ENCODE results near the gene SP6. TPM values are rescaled to one million over a fixed set of nuclear protein-coding genes. Genes with fewer than 3 reads are reported as not detected.

SP6 gene
- total RNA-seq, 4 donors from 2014 or later = 0.12 to 0.31 (median 0.14) TPM

DNA sequence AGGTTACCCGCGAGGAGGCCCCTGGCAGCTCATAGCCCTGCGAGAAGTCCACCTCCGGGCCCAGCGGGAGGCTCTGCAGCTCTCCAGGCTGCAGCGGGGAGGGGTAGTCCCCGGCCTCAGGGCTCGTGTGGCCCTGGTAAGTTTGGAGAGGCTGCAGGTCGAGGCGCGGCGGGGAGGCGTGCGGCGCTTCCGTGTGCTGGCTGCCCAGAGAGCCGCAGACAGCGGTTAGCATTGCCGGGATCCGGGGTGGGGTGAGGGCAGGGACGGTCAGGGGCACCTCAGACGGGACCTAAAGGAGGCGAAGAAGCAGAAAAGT lies 2.8 kb downstream of the SP6 start:
- TF ChIP-seq POLR2A (IDR thresholded peaks at IDR 0.05) = no peak
- TF ChIP-seq, protein P1, sequence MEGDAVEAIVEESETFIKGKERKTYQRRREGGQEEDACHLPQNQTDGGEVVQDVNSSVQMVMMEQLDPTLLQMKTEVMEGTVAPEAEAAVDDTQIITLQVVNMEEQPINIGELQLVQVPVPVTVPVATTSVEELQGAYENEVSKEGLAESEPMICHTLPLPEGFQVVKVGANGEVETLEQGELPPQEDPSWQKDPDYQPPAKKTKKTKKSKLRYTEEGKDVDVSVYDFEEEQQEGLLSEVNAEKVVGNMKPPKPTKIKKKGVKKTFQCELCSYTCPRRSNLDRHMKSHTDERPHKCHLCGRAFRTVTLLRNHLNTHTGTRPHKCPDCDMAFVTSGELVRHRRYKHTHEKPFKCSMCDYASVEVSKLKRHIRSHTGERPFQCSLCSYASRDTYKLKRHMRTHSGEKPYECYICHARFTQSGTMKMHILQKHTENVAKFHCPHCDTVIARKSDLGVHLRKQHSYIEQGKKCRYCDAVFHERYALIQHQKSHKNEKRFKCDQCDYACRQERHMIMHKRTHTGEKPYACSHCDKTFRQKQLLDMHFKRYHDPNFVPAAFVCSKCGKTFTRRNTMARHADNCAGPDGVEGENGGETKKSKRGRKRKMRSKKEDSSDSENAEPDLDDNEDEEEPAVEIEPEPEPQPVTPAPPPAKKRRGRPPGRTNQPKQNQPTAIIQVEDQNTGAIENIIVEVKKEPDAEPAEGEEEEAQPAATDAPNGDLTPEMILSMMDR (IDR thresholded peaks at IDR 0.05) = no peak
- no peak for TF ChIP-seq POLR2AphosphoS5 (IDR thresholded peaks at IDR 0.05)
- no peak for TF ChIP-seq EP300 (IDR thresholded peaks at IDR 0.05)
- 41% methylated on average over 2 of the region's 23 CpGs; no CpG with 5 or more reads in 1 of the 2 donors for WGBS, 2 donors (ENCODE audit: low coverage in 1 of 2)
- H3K27me3 ChIP-seq = peaks cover 86% of the 10 kb centered on the region
- H3K9me3 ChIP-seq = no peaks in the 10 kb centered on the region
- H3K4me1 ChIP-seq = peaks cover 0 to 42% (median 9%) of the 10 kb centered on the region in 3 donors
- no peak overlapping the region for H3K4me3 ChIP-seq
- H3K27ac ChIP-seq = no peak overlapping the region
- no peak for ATAC-seq
- H3K36me3 ChIP-seq = no peaks in the 10 kb centered on the region

DNA sequence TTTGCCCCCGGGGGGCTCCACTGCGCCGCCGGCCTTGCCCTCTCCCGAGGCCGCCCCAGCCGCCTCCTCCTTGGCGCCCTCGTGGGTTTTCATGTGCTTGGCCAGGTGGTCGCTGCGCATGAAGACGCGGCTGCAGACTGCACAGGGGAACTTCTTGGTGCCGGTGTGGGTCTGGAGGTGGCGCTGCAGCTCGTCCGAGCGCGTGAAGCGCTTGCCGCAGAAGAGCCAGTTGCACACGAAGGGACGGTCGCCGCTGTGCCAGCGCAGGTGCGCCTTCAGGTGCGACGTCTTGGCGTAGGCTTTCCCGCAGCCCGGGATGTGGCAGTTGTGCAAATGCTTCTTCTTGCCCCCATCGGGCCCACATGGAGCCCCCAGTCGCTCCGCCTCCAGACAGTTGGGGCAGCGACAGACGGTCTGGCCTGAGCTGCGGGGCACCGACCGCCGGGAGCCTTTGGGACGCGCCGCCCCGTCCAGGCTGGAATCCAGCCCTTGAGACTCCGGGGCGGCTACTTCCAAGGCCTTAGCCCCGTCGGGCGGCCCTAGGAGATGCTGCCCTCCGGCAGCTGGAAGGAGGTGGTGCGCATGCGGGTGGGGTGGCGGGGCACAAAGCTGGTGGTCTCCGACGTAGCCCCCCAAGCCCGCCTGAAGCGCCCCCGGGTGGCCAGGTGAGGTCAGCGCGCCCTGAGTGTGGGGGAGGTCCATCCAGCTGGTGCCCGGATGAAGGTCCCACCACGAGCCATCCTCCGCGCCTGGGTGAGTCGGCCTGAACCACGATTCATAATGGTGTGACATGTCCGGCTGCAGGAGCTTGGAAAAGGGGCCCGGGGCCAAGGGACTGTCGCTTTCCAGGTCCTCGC lies 3.4 kb downstream of the SP6 start:
- ATAC-seq = no peak
- Histone ChIP-seq H3K36me3 (no peaks in the 10 kb centered on the region), H3K27ac (no peak overlapping the region), H3K9me3 (no peaks in the 10 kb centered on the region), H3K27me3 (peaks cover 80% of the 10 kb centered on the region), H3K4me3 (no peak overlapping the region), H3K4me1 (peaks cover 0 to 46% (median 9%) of the 10 kb centered on the region in 3 donors)
- TF ChIP-seq, protein P1 (IDR thresholded peaks at IDR 0.05) = peak in 1 of 4 experiments; percentile 29
- no peak for TF ChIP-seq POLR2A (IDR thresholded peaks at IDR 0.05)
- no peak for TF ChIP-seq POLR2AphosphoS5 (IDR thresholded peaks at IDR 0.05)
- WGBS, 2 donors (ENCODE audit: low coverage in 1 of 2) = 13% methylated on average over 3 of the region's 71 CpGs; no CpG with 5 or more reads in 1 of the 2 donors

DNA sequence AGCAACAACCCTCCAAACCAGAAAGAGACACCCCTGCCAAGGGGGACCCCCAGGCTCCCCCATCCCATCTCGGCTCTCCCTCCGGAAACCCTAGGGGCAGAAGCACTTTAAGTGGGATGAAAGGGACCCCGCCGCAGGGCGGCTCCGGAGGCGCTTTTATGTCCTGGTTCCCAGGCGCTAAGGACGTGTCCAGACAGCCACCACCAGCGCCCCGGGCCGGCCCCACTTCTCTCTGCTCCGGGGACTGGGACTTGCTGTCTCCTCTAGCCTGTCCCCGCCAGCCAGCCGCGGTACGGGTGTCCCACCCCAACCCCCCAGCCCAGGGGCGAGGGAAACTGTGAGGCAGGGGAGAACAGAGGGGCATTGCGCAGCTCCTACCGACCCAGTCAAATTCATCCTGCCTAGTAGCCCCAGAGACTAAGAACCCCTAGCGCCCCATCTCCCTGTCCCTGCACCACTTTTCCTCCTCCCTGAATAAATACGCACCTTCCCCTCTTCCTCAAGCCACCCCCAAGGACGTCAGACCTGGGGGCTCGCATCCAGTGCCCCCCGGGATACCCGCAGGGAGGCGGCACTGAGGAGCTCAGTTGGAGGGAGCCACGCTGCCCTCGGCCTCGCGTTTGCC lies 4.1 kb downstream of the SP6 start:
- H3K27ac ChIP-seq = no peak overlapping the region
- no peak overlapping the region for H3K4me3 ChIP-seq
- WGBS, 2 donors (ENCODE audit: low coverage in 1 of 2) = 10 to 12% methylated on average over 4 to 13 of the region's 31 CpGs
- no peak for ATAC-seq
- peaks cover 0 to 42% (median 9%) of the 10 kb centered on the region in 3 donors for H3K4me1 ChIP-seq
- H3K27me3 ChIP-seq = peaks cover 73% of the 10 kb centered on the region
- no peak for TF ChIP-seq EP300 (IDR thresholded peaks at IDR 0.05)
- TF ChIP-seq, protein P1 (IDR thresholded peaks at IDR 0.05) = no peak
- TF ChIP-seq POLR2A (IDR thresholded peaks at IDR 0.05) = no peak
- TF ChIP-seq POLR2AphosphoS5 (IDR thresholded peaks at IDR 0.05) = no peak
- H3K9me3 ChIP-seq = no peaks in the 10 kb centered on the region
- H3K36me3 ChIP-seq = no peaks in the 10 kb centered on the region

DNA sequence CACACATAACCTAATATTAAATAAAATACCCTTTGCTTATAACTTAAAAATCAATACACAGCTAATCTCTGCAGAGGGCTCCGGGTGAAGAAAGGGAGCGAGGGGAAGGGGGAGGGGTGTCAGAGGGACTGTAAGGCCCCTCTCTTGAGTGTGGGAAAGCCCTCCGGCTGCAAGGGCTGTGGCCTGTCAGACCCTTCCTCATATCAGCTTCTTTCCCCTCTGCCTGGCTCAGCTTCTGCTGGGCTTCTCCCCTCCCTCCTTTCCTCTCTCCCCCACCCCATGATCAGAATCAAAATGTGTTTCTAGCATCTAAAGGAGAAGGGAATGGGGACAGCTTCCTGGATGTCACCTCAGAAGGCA lies 5.3 kb downstream of the SP6 start:
- TF ChIP-seq POLR2A (IDR thresholded peaks at IDR 0.05) (no peak), POLR2AphosphoS5 (IDR thresholded peaks at IDR 0.05) (no peak), EP300 (IDR thresholded peaks at IDR 0.05) (no peak)
- H3K27ac ChIP-seq = no peak overlapping the region
- peaks cover 0 to 41% (median 1%) of the 10 kb centered on the region in 3 donors for H3K4me1 ChIP-seq
- H3K27me3 ChIP-seq = peaks cover 61% of the 10 kb centered on the region
- H3K4me3 ChIP-seq = no peak overlapping the region
- 20 to 64% methylated on average over 1 to 3 of the region's 3 CpGs for WGBS, 2 donors (ENCODE audit: low coverage in 1 of 2)
- H3K9me3 ChIP-seq = no peaks in the 10 kb centered on the region
- no peaks in the 10 kb centered on the region for H3K36me3 ChIP-seq
- ATAC-seq = no peak

DNA sequence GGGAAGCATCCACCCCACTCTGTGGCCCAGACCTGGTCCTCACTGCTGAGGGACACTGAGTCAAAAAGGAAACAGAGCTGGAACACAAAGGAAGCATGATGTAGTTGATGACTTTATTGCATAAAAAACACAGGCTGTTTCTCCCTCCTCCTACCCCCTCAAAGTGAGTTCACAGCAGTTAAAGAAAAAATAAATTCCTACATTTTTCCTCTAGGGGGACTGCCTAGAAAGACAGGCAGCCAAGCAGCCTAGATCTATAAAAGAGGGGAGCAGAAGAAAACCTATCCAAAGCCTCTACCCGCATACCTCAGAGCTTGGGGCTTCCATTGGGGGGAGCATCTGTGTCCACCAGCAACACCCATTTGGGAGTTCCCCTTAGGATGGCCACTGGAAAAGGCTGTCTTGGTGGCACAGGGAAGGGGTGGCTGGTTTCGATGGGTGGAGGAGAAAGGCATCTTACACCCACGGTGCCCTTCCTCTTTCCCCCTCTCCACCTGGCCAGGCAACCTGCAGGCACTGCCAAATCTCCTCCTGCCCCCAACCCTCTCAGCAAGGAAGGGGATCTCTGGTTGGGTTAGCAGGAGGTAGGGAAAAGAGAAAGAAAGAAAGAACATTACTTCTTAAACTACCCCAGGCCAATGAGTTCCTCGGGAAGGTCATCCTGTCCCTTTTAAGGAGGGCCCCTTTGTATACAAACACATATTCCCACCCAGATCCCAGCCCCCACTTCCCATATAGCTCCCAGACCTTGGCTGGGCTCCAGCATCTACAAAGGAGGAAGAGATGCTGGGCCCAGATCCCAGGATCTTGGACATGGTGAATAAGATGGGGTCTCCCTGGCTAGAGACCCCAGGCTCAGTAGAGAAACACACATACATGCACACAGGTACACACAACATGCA lies 5.9 kb downstream of the SP6 start:
- 42 to 49% methylated on average over 2 to 3 of the region's 4 CpGs for WGBS, 2 donors (ENCODE audit: low coverage in 1 of 2)
- no peak for ATAC-seq

More for the DNA sequence above, 5.9 kb downstream of the SP6 start:
- Histone ChIP-seq H3K9me3 (no peaks in the 10 kb centered on the region), H3K4me3 (no peak overlapping the region), H3K27ac (no peak overlapping the region), H3K27me3 (peaks cover 55% of the 10 kb centered on the region), H3K4me1 (peaks cover 0 to 43% (median 5%) of the 10 kb centered on the region in 3 donors), H3K36me3 (no peaks in the 10 kb centered on the region)
- TF ChIP-seq EP300 (IDR thresholded peaks at IDR 0.05) = no peak

Data from gastroesophageal sphincter (tissue), 4 donors.